GM06990 (cell line): ENCODE measurements around the gene ZNF20.
A peak's percentile ranks its signal among the peaks of the same experiment; 100 is the strongest.
"Not testable (repeated sequence)": the region's sequence is repeated elsewhere in the genome, so short reads cannot be mapped to it uniquely, and the experiment has no call there.

Source experiments
- DNase-seq: peaks from one replicate; pipeline ENCODE4 v3.0.0-alpha.2; 2011; ENCODE audit not compliant: insufficient read length; ENCODE audit errors: extremely low read depth
- H3K27me3 ChIP-seq: replicated peaks from 2 replicates; pipeline ENCODE4 v1.6.0; 2011; ENCODE audit warnings: low read length; ENCODE audit not compliant: control insufficient read depth, insufficient read depth
- H3K36me3 ChIP-seq: 2 replicates; pipeline ENCODE4 v1.5.1; 2011; ENCODE audit warnings: low read length; ENCODE audit not compliant: control insufficient read depth, insufficient read depth
- H3K4me3 ChIP-seq: replicated peaks from 2 replicates; pipeline ENCODE4 v1.5.1; 2011; ENCODE audit warnings: low read depth, mild to moderate bottlenecking, control low read depth, low read length
- CTCF ChIP-seq: IDR thresholded peaks from 2 replicates; pipeline ENCODE4 v1.5.1; 2011; ENCODE audit warnings: low read length, control low read depth, mild to moderate bottlenecking, inconsistent platforms; ENCODE audit not compliant: insufficient read depth, poor library complexity, severe bottlenecking

ZNF20 gene

GRCh38 chr19:12111176-12111575 lies 29.0 kb downstream of the ZNF20 start:
- H3K4me3 ChIP-seq, result no peak overlapping the region
- no peaks in the 10 kb centered on the region for H3K36me3 ChIP-seq
- no peaks in the 10 kb centered on the region for H3K27me3 ChIP-seq
- no peak for DNase-seq
- TF ChIP-seq CTCF, result no peak

DNA sequence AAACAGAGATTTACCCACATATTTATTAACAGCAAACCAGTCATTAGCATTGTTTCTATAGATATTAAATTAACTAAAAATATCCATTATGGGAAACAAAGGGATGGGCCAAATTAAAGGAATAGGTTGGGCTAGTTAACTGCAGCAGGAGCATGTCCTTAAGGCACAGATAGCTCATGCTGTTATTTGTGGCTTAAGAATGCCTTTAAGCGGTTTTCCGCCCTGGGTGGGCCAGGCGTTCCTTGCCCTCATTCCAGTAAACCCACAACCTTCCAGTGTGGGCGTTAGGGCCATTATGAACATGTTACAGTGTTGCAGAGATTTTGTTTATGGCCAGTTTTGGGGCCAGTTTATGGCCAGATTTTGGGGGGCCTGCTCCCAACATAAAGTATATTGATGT lies 36.2 kb downstream of the ZNF20 start:
- H3K27me3 ChIP-seq, H3K4me3 ChIP-seq, H3K36me3 ChIP-seq, DNase-seq: not testable (repeated sequence)

DNA sequence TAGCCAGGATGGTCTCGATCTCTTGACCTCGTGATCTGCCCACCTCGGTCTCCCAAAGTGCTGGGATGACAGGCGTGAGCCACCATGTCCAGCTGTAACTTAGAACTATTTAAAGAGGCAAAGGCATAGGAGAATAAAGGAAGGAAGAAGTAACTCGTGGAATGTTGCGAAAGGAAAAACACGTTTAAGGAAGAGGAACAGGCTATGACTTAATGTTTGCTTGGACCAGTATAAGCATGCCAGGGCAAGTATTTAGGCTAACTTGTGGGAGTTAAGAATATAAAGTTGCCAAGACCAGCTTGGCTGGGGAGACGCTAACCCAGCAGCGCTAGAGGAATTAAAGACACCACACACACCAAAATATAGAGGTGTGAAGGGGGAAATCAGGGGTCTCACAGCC lies 42.1 kb downstream of the ZNF20 start:
- H3K36me3 ChIP-seq, result no peaks in the 10 kb centered on the region
- no peak for DNase-seq
- no peak for TF ChIP-seq CTCF
- no peak overlapping the region for H3K4me3 ChIP-seq
- H3K27me3 ChIP-seq, result no peaks in the 10 kb centered on the region

DNA sequence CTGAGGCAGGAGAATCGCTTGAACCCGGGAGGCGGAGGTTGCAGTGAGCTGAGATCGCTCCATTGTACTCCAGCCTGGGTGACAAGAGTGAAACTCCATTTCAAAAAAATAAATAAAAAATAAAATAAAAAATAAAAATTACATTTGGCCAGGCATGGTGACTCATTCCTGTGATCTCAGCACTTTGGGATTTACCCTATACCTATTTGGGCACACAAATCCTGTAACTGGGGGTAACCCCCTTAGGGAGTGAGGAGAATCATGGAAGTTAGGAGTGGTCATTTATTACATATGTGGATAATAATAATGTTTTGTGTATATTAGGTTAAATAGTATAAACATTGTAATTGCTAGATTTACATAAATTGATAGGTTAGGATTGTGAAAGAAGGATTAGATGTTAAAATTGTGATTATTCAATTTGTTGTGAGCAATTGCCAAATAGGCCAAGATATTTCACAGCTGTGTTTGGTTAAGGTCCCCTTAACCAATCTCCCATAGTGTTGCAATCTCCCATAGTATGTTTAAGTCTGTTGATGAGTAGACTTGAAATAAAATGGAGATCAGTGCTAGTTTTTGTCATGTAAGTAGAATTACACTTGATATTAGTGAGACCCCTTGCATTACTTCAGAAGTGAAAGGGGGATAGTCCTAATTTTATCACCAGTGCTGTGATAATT lies 44.9 kb downstream of the ZNF20 start:
- TF ChIP-seq CTCF, result no peak
- no peak for DNase-seq
- no peaks in the 10 kb centered on the region for H3K36me3 ChIP-seq
- no peaks in the 10 kb centered on the region for H3K27me3 ChIP-seq
- H3K4me3 ChIP-seq, result no peak overlapping the region

GRCh38 chr19:12093777-12094176 lies 46.4 kb downstream of the ZNF20 start:
- no peak for TF ChIP-seq CTCF
- DNase-seq, result no peak
- H3K4me3 ChIP-seq, result peak overlapping the region; percentile 12; the same call in 1 of the 2 replicates
- H3K27me3 ChIP-seq, result no peaks in the 10 kb centered on the region
- no peaks in the 10 kb centered on the region for H3K36me3 ChIP-seq

GRCh38 chr19:12092956-12093355 lies 47.2 kb downstream of the ZNF20 start:
- Histone ChIP-seq H3K4me3 (peak overlapping the region; percentile 71), H3K36me3 (no peaks in the 10 kb centered on the region), H3K27me3 (no peaks in the 10 kb centered on the region)
- no peak for DNase-seq
- TF ChIP-seq CTCF, result no peak
